HL-60 (cell line): ENCODE measurements around the gene MOCOS.

Experiments
- POLR2AphosphoS5 ChIP-seq: IDR thresholded peaks from 2 replicates; pipeline ENCODE4 v1.6.1; 2012; ENCODE audit warnings: low read depth
- SPI1 ChIP-seq: IDR thresholded peaks from 2 replicates; pipeline ENCODE4 v1.6.1; 2012; ENCODE audit warnings: low read depth, mild to moderate bottlenecking, borderline replicate concordance
- TF ChIP-seq, protein P1 (sequence below): IDR thresholded peaks from one replicate; pipeline ENCODE4 v1.5.1; 2011; ENCODE audit warnings: low read length, control low read depth, inconsistent platforms; ENCODE audit not compliant: insufficient read depth

DNA sequence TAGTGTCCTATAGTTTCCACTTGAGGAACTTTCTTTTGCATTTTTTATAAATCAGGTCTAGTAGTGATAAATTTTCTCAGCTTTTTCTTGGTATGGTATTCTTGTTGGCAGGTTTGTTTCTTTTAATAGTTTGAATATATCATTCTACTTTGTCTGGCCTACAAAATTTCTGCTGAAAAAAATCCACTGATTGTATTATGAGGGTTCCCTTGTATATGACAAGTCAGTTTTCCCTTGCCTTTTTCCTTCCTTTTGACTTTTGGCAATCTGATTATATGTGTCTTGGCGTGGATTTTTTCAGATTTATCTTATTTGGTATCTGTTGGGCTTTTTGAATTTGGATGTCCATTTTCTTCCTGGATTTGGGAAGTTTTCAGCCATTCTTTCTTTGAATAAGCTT lies 41.9 kb downstream of the MOCOS start:
- TF ChIP-seq, protein P1, sequence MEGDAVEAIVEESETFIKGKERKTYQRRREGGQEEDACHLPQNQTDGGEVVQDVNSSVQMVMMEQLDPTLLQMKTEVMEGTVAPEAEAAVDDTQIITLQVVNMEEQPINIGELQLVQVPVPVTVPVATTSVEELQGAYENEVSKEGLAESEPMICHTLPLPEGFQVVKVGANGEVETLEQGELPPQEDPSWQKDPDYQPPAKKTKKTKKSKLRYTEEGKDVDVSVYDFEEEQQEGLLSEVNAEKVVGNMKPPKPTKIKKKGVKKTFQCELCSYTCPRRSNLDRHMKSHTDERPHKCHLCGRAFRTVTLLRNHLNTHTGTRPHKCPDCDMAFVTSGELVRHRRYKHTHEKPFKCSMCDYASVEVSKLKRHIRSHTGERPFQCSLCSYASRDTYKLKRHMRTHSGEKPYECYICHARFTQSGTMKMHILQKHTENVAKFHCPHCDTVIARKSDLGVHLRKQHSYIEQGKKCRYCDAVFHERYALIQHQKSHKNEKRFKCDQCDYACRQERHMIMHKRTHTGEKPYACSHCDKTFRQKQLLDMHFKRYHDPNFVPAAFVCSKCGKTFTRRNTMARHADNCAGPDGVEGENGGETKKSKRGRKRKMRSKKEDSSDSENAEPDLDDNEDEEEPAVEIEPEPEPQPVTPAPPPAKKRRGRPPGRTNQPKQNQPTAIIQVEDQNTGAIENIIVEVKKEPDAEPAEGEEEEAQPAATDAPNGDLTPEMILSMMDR: no peak
- TF ChIP-seq POLR2AphosphoS5 (no peak), SPI1 (no peak)
